GM12891 (cell line): ENCODE measurements around the gene UPF1.

Experiments used
- POLR2A ChIP-seq: IDR thresholded peaks from 2 replicates; pipeline ENCODE4 v1.6.1; 2011; ENCODE audit warnings: low read depth, low read length, control low read depth
- POLR2AphosphoS5 ChIP-seq: IDR thresholded peaks from 2 replicates; pipeline ENCODE4 v1.6.1; 2011; ENCODE audit warnings: low read depth, low read length, control low read depth
- SPI1 ChIP-seq: IDR thresholded peaks from 2 replicates; pipeline ENCODE4 v1.6.1; 2011; ENCODE audit warnings: low read depth, low read length, control low read depth
- TAF1 ChIP-seq: IDR thresholded peaks from 2 replicates; pipeline ENCODE4 v1.6.1; 2011; ENCODE audit warnings: low read depth, low read length, control low read depth

- no peak for TF ChIP-seq POLR2A
- TF ChIP-seq TAF1, result no peak
- TF ChIP-seq POLR2AphosphoS5, result no peak
- no peak for TF ChIP-seq SPI1
Measured at GRCh38 chr19:18814063-18814462, 17.7 kb upstream of the UPF1 start.
